ENCODE measurements around the gene RBM20. TPM values are rescaled to one million over a fixed set of nuclear protein-coding genes. Genes with fewer than 3 reads are reported as not detected.
A peak's percentile ranks its signal among the peaks of the same experiment; 100 is the strongest.

The RBM20 gene
- total and polyA plus RNA-seq, 2 experiments from 2014 or later: not detected

- Histone ChIP-seq H3K27ac (no peak overlapping the region), H3K4me3 (no peak overlapping the region), H3K9me3 (ENCODE audit: low read depth) (no peaks in the 10 kb centered on the region), H3K79me2 (ENCODE audit: insufficient read depth) (no peaks in the 10 kb centered on the region), H4K20me1 (ENCODE audit: insufficient read depth) (no peaks in the 10 kb centered on the region), H2AFZ (no peak overlapping the region), H3K4me1 (ENCODE audit: insufficient read depth) (no peaks in the 10 kb centered on the region), H3K27me3 (replicated peaks; ENCODE audit: insufficient read depth) (peaks cover 11% of the 10 kb centered on the region), H3K4me2 (ENCODE audit: unreplicated experiment) (no peak overlapping the region), H3K9ac (no peak overlapping the region), H3K9me2 (ENCODE audit: insufficient read depth) (no peaks in the 10 kb centered on the region), H3F3A (ENCODE audit: insufficient read depth) (no peaks in the 10 kb centered on the region), H3K36me3 (ENCODE audit: low read depth) (no peaks in the 10 kb centered on the region)
- DNase-seq: no peak
- in situ Hi-C loops (cut with MboI): no loop called here
- 38 to 43% methylated on average over 3 of the region's 3 CpGs for WGBS, 2 experiments (ENCODE audit: low coverage in 1 of 2, low lambda C conversion rate in 2 of 2, missing lambda C conversion rate in 2 of 2)
- TF ChIP-seq EZH2 (IDR thresholded peaks at IDR 0.05; ENCODE audit: insufficient read depth, poor library complexity, severe bottlenecking) (no peak), EZH2phosphoT487 (IDR thresholded peaks at IDR 0.05; ENCODE audit: insufficient read depth, low read depth) (no peak)
Observed at GRCh38 chr10:110682348-110682747, 38.2 kb downstream of the RBM20 start.

- no peak for TF ChIP-seq EZH2phosphoT487 (IDR thresholded peaks at IDR 0.05; ENCODE audit: insufficient read depth, low read depth)
- Histone ChIP-seq H3K4me2 (ENCODE audit: unreplicated experiment) (no peak overlapping the region), H3K4me3 (no peak overlapping the region), H3K9ac (no peak overlapping the region), H3K36me3 (ENCODE audit: low read depth) (no peaks in the 10 kb centered on the region), H2AFZ (no peak overlapping the region), H3F3A (ENCODE audit: insufficient read depth) (no peaks in the 10 kb centered on the region), H3K79me2 (ENCODE audit: insufficient read depth) (no peaks in the 10 kb centered on the region), H3K4me1 (ENCODE audit: insufficient read depth) (no peaks in the 10 kb centered on the region), H3K27ac (no peak overlapping the region), H3K9me2 (ENCODE audit: insufficient read depth) (no peaks in the 10 kb centered on the region), H3K9me3 (ENCODE audit: low read depth) (no peaks in the 10 kb centered on the region), H3K27me3 (replicated peaks; ENCODE audit: insufficient read depth) (peaks cover 11% of the 10 kb centered on the region), H4K20me1 (ENCODE audit: insufficient read depth) (no peaks in the 10 kb centered on the region)
- WGBS, 2 experiments (ENCODE audit: low coverage in 1 of 2, low lambda C conversion rate in 2 of 2, missing lambda C conversion rate in 2 of 2): 51 to 56% methylated on average over 22 of the region's 22 CpGs
- peak; percentile 52 for DNase-seq
- in situ Hi-C loops (cut with MboI): no loop called here
Observed at GRCh38 chr10:110684800-110685446, 40.8 kb downstream of the RBM20 start.

DNA sequence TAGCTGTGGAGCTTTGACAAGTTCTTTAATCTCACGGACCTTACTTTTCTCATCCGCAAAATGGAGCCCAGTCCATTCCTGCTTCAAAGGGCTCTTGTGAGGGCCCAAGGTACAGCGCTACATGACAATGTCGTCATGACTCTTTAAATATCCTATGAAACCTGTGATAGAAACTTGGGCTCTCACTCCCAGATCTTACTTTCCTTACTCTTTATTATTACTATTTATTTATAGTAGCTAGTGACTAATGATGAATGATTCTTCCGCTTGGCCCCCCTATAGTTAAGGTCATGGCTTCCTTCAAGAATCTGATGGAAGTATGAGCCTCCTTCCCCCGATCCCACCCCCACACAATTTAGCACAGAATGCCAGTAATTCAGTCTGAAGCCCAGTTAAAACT, 41.9 kb downstream of the RBM20 start:
- Histone ChIP-seq H3K4me2 (ENCODE audit: unreplicated experiment) (no peak overlapping the region), H3K27ac (no peak overlapping the region), H3K9ac (no peak overlapping the region), H3K4me1 (ENCODE audit: insufficient read depth) (no peaks in the 10 kb centered on the region), H3K79me2 (ENCODE audit: insufficient read depth) (no peaks in the 10 kb centered on the region), H3K36me3 (ENCODE audit: low read depth) (no peaks in the 10 kb centered on the region), H2AFZ (no peak overlapping the region), H3K9me3 (ENCODE audit: low read depth) (no peaks in the 10 kb centered on the region), H3K4me3 (no peak overlapping the region), H3K9me2 (ENCODE audit: insufficient read depth) (no peaks in the 10 kb centered on the region), H3K27me3 (replicated peaks; ENCODE audit: insufficient read depth) (peaks cover 16% of the 10 kb centered on the region), H3F3A (ENCODE audit: insufficient read depth) (no peaks in the 10 kb centered on the region), H4K20me1 (ENCODE audit: insufficient read depth) (no peaks in the 10 kb centered on the region)
- WGBS, 2 experiments (ENCODE audit: low coverage in 1 of 2, low lambda C conversion rate in 2 of 2, missing lambda C conversion rate in 2 of 2): 83 to 85% methylated on average over 6 of the region's 6 CpGs
- in situ Hi-C loops (cut with MboI): no loop called here
- no peak for DNase-seq
- TF ChIP-seq EZH2 (IDR thresholded peaks at IDR 0.05; ENCODE audit: insufficient read depth, poor library complexity, severe bottlenecking): no peak
- TF ChIP-seq EZH2phosphoT487 (IDR thresholded peaks at IDR 0.05; ENCODE audit: insufficient read depth, low read depth): no peak

DNA sequence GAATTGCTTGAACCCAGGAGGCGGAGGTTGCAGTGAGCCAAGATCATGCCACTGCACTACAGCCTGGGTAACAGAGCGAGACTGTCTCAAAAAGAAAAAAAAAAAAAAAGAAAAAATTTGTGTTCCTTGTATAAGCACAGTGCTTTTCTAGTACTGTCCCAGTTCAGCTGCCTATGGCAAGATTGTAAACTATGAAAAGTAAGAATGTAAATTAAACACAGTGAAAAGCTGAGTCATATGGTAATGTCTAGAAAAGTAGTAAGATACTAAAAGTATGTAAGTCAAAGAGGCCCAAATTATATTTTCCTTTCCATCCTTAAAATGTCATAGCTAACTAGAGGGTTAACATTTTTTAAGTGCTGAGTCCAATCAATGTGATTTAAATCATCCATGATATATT, 42.8 kb downstream of the RBM20 start:
- Histone ChIP-seq H3K4me1 (ENCODE audit: insufficient read depth) (no peaks in the 10 kb centered on the region), H3K9me3 (ENCODE audit: low read depth) (no peaks in the 10 kb centered on the region), H2AFZ (no peak overlapping the region), H3K79me2 (ENCODE audit: insufficient read depth) (no peaks in the 10 kb centered on the region), H3F3A (ENCODE audit: insufficient read depth) (no peaks in the 10 kb centered on the region), H3K4me3 (no peak overlapping the region), H4K20me1 (ENCODE audit: insufficient read depth) (no peaks in the 10 kb centered on the region), H3K36me3 (ENCODE audit: low read depth) (no peaks in the 10 kb centered on the region), H3K9ac (no peak overlapping the region), H3K27ac (no peak overlapping the region), H3K9me2 (ENCODE audit: insufficient read depth) (no peaks in the 10 kb centered on the region), H3K27me3 (replicated peaks; ENCODE audit: insufficient read depth) (peaks cover 18% of the 10 kb centered on the region), H3K4me2 (ENCODE audit: unreplicated experiment) (no peak overlapping the region)
- TF ChIP-seq EZH2 (IDR thresholded peaks at IDR 0.05; ENCODE audit: insufficient read depth, poor library complexity, severe bottlenecking) (no peak), EZH2phosphoT487 (IDR thresholded peaks at IDR 0.05; ENCODE audit: insufficient read depth, low read depth) (no peak)
- in situ Hi-C loops (cut with MboI): no loop called here
- 96 to 100% methylated on average over 2 of the region's 2 CpGs for WGBS, 2 experiments (ENCODE audit: low coverage in 1 of 2, low lambda C conversion rate in 2 of 2, missing lambda C conversion rate in 2 of 2)
- DNase-seq: no peak

- Histone ChIP-seq H3K27me3 (replicated peaks; ENCODE audit: insufficient read depth) (peaks cover 18% of the 10 kb centered on the region), H3K9me2 (ENCODE audit: insufficient read depth) (no peaks in the 10 kb centered on the region), H3K79me2 (ENCODE audit: insufficient read depth) (no peaks in the 10 kb centered on the region), H3K36me3 (ENCODE audit: low read depth) (no peaks in the 10 kb centered on the region), H4K20me1 (ENCODE audit: insufficient read depth) (no peaks in the 10 kb centered on the region), H2AFZ (no peak overlapping the region), H3K9ac (no peak overlapping the region), H3K4me2 (ENCODE audit: unreplicated experiment) (no peak overlapping the region), H3K4me1 (ENCODE audit: insufficient read depth) (no peaks in the 10 kb centered on the region), H3F3A (ENCODE audit: insufficient read depth) (no peaks in the 10 kb centered on the region), H3K27ac (no peak overlapping the region), H3K4me3 (no peak overlapping the region), H3K9me3 (ENCODE audit: low read depth) (no peaks in the 10 kb centered on the region)
- in situ Hi-C loops (cut with MboI): no loop called here
- 80 to 85% methylated on average over 6 of the region's 6 CpGs for WGBS, 2 experiments (ENCODE audit: low coverage in 1 of 2, low lambda C conversion rate in 2 of 2, missing lambda C conversion rate in 2 of 2)
- TF ChIP-seq EZH2phosphoT487 (IDR thresholded peaks at IDR 0.05; ENCODE audit: insufficient read depth, low read depth): no peak
- no peak for DNase-seq
Observed at GRCh38 chr10:110687400-110687799, 43.3 kb downstream of the RBM20 start.
